GM21515 (cell line): ENCODE results near the gene ARL8A.
"Not testable (repeated sequence)": the region's sequence is repeated elsewhere in the genome, so short reads cannot be mapped to it uniquely, and the experiment has no call there.

Experiments
- ATAC-seq: cut with Tn5 transposase; IDR thresholded peaks from one replicate; pipeline ENCODE4 v1.9.1; 2021; ENCODE audit not compliant: unreplicated experiment

ARL8A gene

GRCh38 chr1:202121006-202121405, 23.5 kb downstream of the ARL8A start:
- no peak for ATAC-seq

GRCh38 chr1:202117898-202118371, 26.6 kb downstream of the ARL8A start:
- ATAC-seq: no peak

- ATAC-seq: no peak
Observed at GRCh38 chr1:202116287-202116686, 28.2 kb downstream of the ARL8A start.

DNA sequence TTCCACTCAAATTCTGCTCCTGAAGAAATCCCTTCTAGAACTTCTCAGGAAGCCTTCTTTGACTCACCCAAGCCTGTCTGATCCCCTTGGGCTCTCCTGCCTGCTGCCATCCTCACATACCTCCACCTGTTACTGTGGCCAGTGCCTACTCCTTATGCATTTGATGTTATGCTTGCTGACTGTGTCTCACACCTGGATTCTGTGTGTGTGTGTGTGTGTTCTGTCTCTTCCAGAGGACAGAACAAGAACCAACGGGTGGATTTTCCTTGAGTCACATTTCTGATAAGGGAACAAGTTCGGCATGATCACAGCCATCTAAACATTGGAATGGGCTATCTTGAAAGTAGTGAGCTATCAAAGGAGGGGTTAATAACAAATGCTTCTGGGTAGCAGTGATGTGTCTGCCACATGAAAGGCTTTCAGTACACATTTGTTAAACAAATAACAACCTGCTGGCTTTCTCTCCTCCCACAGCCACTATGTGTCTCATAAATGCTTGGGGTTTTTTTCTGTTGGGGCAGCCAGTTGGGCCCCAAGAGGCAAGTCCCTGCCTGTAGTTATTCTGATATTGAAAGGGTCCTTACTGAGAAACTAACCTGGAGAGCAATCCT, 30.7 kb downstream of the ARL8A start:
- no peak for ATAC-seq

GRCh38 chr1:202112859-202113689, 31.5 kb downstream of the ARL8A start:
- no peak for ATAC-seq

DNA sequence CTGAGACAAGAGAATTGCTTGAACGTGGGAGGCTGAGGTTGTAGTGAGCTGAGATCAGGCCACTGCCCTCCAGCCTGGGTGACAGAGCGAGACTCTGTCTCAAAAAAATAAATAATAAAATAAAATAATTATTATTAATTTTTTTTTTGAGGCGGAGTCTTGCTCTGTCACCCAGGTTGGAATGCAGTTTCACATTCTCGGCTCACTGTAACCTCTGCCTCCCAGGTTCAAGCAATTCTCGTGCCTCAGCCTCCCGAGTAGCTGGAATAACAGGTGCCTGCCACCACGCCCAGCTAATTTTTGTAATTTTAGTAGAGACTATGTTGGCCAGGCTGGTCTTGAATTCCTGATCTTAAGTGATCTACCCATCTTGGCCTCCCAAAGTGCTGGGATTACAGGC, 32.9 kb downstream of the ARL8A start:
- ATAC-seq: not testable (repeated sequence)

GRCh38 chr1:202110977-202111376, 33.6 kb downstream of the ARL8A start:
- no peak for ATAC-seq

- no peak for ATAC-seq
Observed at GRCh38 chr1:202107801-202108731, 36.5 kb downstream of the ARL8A start.

GRCh38 chr1:202107321-202107761, 37.2 kb downstream of the ARL8A start:
- ATAC-seq: no peak

GRCh38 chr1:202106340-202107254, 37.9 kb downstream of the ARL8A start:
- ATAC-seq: no peak

GRCh38 chr1:202105571-202106339, 38.8 kb downstream of the ARL8A start:
- no peak for ATAC-seq

GRCh38 chr1:202104073-202104472, 40.5 kb downstream of the ARL8A start:
- ATAC-seq: no peak

DNA sequence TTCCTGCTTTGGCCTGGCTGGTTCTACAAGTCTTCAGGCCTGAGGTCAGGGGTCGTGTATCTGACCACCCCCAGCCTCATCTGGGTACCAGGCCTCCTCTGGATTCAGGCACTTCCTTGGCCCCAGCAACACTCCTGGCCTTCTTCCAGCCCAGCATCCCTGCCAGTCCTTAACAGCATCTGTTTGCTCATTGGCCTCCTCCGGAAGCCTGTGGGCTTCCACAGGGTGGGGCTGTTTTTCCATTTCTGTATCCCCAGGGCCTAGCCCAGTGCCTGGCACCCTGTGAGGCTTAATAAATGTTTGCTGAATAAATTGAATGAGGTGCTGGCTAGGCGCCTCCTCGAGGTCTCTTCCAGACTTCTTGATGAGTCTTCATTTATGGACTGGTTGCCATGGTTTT, 43.4 kb downstream of the ARL8A start:
- no peak for ATAC-seq

DNA sequence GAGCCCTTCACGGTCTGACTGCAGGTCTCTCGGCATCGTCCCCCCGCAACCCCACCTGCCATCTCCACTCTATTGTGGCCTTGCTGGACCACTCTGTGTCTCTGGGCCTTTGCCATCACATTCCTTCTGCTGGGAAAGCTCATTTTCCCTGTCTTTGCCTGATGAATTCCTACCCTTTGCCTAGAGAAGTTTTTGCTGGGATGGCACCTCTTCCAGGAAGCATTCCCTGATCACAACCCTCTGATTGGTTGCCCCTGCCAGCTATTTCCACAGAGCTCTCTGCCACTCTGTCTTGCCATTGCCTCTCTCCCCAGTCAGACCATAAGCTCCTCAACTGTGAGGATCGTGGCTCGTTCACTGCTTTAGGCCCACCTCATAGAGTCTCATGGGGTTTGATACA, 50.7 kb downstream of the ARL8A start:
- ATAC-seq: no peak

- ATAC-seq: no peak
Observed at GRCh38 chr1:202090994-202091393, 53.5 kb downstream of the ARL8A start.

GRCh38 chr1:202088206-202088605, 56.3 kb downstream of the ARL8A start:
- no peak for ATAC-seq

GRCh38 chr1:202086579-202087350, 57.8 kb downstream of the ARL8A start:
- ATAC-seq: no peak

DNA sequence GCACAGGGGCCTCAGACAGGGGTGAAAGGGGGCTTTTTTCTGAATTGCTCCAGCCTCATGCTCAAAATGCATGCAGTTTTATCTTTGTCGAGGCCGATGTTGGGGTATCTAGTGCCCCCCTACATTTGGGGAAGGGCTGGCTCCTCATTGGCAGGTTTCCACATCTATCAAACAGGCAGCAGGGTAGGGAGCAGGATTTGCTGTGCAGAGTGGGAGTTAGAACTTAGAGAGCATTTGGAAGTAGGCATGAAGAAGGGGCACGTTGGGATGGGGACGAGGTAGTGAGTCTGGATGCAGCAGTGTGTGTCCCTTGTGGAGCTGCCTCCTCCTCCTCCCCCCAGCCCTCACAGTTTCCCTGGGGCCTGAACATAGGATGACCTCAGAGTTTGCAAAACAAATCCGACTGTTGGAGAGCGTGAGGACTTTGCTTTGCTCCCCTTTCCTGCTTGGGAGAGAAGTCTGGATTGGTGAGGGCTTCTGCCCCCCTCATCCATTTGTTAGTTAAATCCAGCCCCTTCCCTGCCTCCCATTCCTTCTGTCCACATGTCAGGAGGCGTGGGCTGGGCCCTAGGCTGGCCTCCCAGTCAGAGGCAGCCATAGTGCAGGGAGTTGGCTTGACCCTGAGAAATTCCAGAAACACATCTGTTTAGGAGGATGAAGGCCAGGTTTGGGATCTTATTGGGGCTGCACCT, 58.7 kb downstream of the ARL8A start:
- no peak for ATAC-seq
